NCI-H1694 treated with DMSO at 0.1 percent for 48 hours (cell line): Measurements from ENCODE around the gene SERHL2.
"Not testable (repeated sequence)": the region's sequence is repeated elsewhere in the genome, so short reads cannot be mapped to it uniquely, and the experiment has no call there.

Source experiments
- DNase-seq: peaks from one replicate; lab custom pipeline; 2025; lab: John Stamatoyannopoulos, UW

SERHL2 gene

DNA sequence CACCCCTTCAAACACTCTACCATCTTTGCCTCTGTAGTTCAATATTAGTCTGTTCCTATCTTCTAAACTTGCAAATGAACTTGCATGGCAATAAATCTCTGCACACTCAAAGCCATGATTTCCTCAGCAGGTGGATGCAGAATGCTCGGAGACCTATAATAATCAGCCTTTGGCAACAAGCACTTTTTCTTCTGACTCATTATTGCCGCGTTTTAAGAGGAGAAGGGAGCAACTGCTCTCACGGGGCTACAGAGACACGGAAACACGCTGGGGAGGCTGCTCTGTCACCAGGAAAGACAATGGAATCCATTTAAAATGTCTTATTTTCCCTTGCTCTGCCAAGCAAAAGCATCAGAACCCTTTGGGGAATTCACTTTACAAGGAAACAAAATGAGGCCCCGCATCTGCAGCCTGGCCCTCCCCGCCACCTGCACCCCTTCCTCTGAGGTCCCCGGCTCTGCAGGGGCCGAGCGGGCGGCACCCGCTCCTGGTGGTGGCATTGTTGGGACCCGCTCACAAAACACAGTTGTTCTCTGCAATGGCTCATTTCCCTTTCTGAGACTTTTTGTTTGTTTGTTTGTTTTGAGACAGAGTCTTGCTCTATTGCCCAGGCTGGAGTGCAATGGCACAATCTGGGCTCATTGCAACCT lies 18.5 kb upstream of the SERHL2 start:
- DNase-seq = not testable (repeated sequence)

DNA sequence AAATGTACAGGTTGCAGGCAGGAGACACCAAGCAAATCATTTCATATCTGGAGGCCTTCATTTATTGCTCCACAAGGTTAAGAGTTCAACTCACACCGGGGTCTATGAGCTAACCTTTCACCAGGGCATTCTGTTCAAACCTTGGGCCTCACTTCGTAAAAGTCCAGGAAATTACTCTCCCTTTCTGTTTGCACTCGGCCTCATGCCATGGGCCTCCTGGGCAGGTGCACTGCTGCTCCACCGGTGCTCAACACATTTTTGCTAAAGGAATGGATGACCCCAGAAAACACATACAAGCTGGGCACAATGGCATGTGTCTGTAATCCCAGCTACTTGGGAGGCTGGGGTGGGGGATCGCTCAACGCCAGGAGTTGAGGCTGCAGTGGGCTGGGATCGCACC lies 17.6 kb upstream of the SERHL2 start:
- no peak for DNase-seq

GRCh38 chr22:42536634-42537033 lies 17.1 kb upstream of the SERHL2 start:
- DNase-seq = not testable (repeated sequence)

GRCh38 chr22:42537199-42537831 lies 16.4 kb upstream of the SERHL2 start:
- DNase-seq = not testable (repeated sequence)

DNA sequence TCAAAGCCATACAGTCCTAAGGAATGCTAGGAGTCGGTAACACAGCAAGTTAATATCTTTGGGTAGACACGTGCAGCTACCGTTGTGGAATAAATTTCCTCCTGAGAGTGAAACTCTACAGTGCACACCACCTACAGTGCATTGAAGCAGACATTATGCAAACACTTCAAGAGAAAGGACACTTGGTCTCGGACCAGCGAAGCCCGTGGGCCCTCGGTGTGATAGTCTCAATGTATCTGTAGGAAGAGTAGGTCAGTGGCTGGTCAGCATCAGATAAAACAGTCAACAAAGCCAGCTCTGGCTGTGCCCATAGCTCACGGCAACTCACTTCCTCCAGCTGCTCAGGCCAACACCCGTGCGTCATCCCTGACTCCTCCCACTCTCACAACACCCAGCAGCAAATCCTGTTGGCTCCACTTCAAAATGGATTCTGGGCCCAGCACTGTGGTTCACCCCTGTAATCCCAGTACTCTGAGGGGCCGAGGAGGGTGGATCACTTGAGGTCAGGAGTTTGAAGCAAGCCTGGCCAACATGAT lies 14.5 kb upstream of the SERHL2 start:
- DNase-seq = not testable (repeated sequence)

- no peak for DNase-seq
Measured at GRCh38 chr22:42544686-42545085, 9.1 kb upstream of the SERHL2 start.

DNA sequence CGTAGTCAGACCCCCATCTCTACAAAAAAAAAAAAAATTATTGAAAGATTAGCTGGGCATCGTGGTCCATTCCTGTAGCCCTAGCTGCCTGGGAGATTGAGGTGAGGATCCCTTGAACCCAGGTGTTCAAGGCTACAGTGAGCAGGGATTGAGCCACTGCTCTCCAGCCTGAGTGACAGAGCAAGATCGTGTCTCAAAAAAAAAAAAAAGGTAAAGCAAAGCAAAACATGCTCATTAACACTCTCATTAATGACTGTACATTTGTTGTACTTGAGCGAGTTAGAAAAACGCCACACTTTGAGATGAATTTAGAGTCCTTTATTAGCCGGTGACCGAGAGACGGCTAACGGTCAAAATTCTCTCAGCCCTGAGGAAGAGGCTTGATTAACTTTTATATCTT lies 6.2 kb upstream of the SERHL2 start:
- DNase-seq = no peak

GRCh38 chr22:42548126-42548525 lies 5.6 kb upstream of the SERHL2 start:
- DNase-seq = not testable (repeated sequence)

DNA sequence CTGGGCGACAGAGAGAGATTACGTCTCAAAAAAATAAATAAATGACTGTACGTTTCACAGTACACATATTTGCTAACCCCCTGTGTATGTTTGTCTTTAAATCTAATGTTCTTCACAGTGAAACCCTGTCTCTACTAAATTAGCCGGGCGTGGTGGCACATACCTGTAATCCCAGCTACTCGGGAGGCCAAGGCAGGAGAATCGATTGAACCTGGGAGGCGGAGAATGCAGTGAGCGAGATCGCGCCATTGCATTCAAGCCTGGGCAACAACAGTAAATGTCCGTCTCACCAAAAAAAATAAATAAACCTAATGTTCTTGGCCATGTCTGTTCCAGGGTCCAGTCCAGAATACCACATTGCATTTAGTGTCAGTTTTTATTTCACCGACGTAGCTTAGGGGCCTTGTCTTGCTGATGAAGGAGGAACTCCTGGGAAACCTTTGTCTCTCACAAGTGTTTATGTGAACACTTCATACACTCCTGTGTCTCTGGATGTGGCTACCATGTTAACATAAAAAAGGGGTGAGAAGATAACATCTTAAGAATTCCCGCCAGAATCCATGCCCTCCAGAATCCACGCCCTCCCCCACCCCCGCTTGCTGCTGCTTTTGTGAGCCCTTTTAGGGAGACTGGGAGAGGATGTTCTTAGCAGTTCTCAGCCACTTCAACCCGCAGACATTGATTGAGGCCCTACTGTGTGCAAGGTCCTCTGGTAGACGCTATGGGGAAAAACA lies 5.0 kb upstream of the SERHL2 start:
- DNase-seq = no peak

DNA sequence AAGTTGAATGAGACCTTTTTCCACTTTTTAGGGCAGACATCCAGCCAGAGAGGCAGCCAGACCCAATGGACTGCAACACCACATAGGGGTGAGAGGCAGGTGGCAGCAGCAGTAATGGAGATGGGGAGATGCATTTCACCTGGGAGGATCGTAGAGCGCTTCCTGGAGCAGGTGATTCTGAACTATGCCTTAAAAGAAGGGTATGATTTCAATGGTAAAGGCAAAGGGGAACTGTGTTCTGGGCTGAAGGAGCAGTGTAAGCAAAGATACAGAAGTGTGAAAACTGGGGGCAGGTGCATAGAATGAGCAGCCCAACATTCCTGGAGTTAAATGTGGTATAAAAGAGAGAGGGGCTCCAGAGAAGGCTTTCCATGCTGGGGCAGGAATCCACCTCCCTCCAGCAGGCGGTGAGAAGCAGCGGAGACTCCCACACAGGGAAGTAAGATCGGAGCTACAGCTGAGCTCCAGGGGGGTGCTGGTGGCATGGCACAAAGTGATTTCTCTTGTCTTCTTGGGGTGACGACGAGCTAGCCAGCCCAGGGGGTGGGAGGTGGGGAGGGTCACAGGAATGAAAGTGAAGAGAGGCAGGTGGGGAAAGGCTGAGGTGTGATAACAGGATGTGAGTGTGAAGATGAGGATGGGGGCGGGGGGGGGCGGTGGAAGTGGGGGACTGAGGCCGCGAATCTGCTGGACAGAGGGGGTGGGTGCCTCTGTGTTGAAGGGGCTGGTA lies 4.3 kb upstream of the SERHL2 start:
- DNase-seq = no peak

GRCh38 chr22:42552294-42552647 lies 1.5 kb upstream of the SERHL2 start:
- DNase-seq = not testable (repeated sequence)

- no peak for DNase-seq
Measured at GRCh38 chr22:42560381-42560780, 6.6 kb downstream of the SERHL2 start.

- no peak for DNase-seq
Measured at GRCh38 chr22:42560781-42561180, 7.0 kb downstream of the SERHL2 start.

DNA sequence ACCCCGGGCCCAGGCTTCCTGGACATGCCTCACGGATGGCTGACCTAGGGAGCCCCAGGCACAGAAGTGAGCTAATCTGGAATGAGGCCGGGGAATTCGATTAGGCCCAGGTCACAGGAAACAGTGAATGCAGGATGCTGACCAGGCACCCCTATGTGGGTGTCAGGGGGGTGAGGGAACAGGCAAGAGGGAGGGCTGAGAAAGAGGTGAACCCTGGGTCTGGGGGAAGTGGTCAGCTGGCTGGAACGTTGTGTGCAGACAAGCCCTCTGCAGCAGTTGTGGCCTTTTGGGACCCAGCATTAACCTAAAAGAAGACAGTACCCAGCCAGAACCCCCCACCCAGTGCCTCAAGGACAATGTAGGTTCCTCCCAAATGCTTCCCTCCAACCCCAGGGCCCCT lies 8.1 kb downstream of the SERHL2 start:
- DNase-seq = no peak

- DNase-seq = no peak
Measured at GRCh38 chr22:42562279-42562678, 8.5 kb downstream of the SERHL2 start.

DNA sequence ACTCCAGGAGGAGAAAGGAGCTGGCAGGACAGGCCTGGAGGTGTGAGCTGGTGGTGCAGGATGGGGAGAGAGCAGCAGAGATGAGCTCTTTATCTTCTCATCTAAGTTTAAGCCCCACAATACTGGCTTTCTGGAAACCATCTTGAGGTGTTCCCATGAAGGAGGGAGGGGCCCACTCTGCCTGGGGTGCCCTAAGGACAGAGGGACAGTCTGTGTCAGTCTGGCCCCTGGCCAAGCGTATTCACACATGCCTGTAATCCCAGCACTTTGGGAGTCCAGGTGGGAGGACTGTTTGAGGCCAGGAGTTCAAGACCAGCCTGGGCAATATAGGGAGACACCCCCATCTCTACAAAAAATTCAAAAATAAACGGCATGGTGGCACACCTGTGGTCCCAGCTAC lies 8.9 kb downstream of the SERHL2 start:
- no peak for DNase-seq

DNA sequence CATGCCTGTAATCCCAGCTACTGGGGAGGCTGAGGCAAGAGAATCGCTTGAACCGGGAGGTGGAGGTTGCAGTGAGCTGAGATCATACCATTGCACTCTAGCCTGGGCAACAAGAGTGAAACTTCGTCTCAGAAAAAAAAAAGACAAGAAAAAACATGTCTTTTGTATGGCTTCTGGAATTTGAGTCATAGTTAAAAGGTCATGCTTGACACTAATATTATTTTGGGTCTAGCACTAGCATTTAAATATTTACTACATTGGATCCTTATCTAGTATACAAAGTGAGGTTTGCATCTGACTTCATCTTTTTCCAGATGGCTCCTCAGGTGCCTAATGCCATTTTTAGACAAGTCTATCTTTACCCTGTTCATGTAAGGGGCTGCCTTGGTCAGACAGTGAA lies 10.2 kb downstream of the SERHL2 start:
- not testable (repeated sequence) for DNase-seq

GRCh38 chr22:42564699-42565098 lies 10.9 kb downstream of the SERHL2 start:
- DNase-seq = no peak

DNA sequence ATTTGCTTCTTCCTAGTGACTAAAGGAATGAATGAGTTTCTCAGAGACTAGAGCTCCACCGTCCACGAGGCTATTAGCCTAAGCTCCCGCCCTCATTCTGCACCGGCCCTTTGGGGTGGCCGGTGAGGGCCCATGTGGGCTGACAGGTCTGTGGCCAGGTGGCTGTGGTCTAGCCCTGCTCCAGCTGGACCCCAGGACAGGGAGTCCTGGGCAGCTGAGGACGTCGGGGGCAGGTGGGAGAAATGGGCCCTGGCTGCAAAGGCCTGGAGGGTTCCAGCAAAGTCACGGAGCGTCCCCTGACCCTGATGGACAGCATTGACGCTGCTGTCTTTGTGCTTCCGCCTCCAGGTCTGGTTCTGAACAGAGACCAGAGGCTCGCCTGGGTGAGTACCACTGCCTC lies 12.2 kb downstream of the SERHL2 start:
- no peak for DNase-seq

DNA sequence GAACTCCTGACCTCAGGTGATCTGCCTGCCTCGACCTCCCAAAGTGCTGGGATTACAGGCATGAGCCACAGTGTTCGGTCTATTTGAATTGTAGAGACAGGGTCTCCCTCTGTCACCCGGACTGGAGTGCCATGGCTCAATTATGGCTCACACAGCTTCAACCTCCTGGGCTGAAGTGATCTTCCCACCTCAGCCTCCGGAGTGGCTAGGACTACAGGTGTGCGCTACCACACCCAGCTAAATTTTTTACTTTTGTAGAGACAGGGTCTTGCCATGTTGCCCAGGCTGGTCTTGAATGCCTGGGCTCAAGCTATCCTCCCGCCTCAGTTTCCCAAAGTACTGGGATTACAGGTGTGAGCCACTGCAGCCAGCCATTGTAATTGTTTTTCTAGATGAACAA lies 14.2 kb downstream of the SERHL2 start:
- not testable (repeated sequence) for DNase-seq

GRCh38 chr22:42570580-42570979 lies 16.8 kb downstream of the SERHL2 start:
- not testable (repeated sequence) for DNase-seq

DNA sequence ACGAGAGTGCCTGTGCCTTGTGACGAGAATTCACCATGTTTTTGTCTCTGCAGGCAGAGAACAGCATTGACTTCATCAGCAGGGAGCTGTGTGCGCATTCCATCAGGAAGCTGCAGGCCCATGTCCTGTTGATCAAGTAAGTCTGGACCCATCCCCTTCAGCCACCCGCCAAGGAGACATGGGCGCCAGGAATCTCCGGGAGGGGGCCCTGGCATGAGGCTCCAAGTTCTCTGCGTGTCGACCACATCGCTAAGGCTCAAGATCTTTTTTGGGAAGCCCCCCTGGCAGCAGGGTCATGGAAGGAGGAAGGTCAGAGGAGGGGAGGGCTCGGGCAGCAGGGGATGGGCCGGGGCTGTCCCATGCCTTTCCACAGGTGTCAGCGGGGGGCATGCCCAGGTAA lies 17.3 kb downstream of the SERHL2 start:
- DNase-seq = not testable (repeated sequence)
